ENCODE results near the gene NFX1. TPM values are rescaled to one million over a fixed set of nuclear protein-coding genes. Genes with fewer than 3 reads are reported as not detected.

NFX1 gene
- polyA plus RNA-seq, 1 donor, result 41.0 TPM

Other genes with a start within 250 kb of the NFX1 start
- 32.8 TPM for gene SMU1, start 213.8 kb upstream of the NFX1 start, polyA plus RNA-seq (ENCODE audit: insufficient read length)
- 146 TPM for gene B4GALT1, start 123.2 kb upstream of the NFX1 start, polyA plus RNA-seq (ENCODE audit: insufficient read length)
- gene SPINK4, start 50.3 kb upstream of the NFX1 start, polyA plus RNA-seq (ENCODE audit: insufficient read length), result not detected
- gene BAG1, start 25.8 kb upstream of the NFX1 start, polyA plus RNA-seq (ENCODE audit: insufficient read length), result 71.6 TPM
- 115 TPM for gene CHMP5, start 25.5 kb upstream of the NFX1 start, polyA plus RNA-seq (ENCODE audit: insufficient read length)
- 24.4 TPM for gene AQP7, start 112.1 kb downstream of the NFX1 start, polyA plus RNA-seq (ENCODE audit: insufficient read length)
- gene AQP3, start 157.1 kb downstream of the NFX1 start, polyA plus RNA-seq (ENCODE audit: insufficient read length), result 30.7 TPM
- 26.0 TPM for gene NOL6, start 183.4 kb downstream of the NFX1 start, polyA plus RNA-seq (ENCODE audit: insufficient read length)
- gene ANKRD18B, start 233.7 kb downstream of the NFX1 start, polyA plus RNA-seq (ENCODE audit: insufficient read length), result 0.86 TPM

Data from left kidney (tissue), 1 donor.